GM12872 (cell line): ENCODE results near the gene FARP1.

Source experiments
- CTCF ChIP-seq: IDR thresholded peaks from 3 replicates; pipeline ENCODE4 v1.5.1; 2011; ENCODE audit warnings: low read depth, mild to moderate bottlenecking, low read length, moderate library complexity; ENCODE audit not compliant: insufficient read depth

FARP1 gene

GRCh38 chr13:98474292-98474691 lies 331.4 kb downstream of the FARP1 start:
- no peak for TF ChIP-seq CTCF

GRCh38 chr13:98474761-98475160 lies 331.9 kb downstream of the FARP1 start:
- TF ChIP-seq CTCF, result no peak

- TF ChIP-seq CTCF, result no peak
Observed at GRCh38 chr13:98475522-98475921, 332.6 kb downstream of the FARP1 start.

- TF ChIP-seq CTCF, result no peak
Observed at GRCh38 chr13:98476106-98476505, 333.2 kb downstream of the FARP1 start.

- TF ChIP-seq CTCF, result no peak
Observed at GRCh38 chr13:98476538-98476966, 333.7 kb downstream of the FARP1 start.

GRCh38 chr13:98478189-98479129 lies 335.6 kb downstream of the FARP1 start:
- TF ChIP-seq CTCF, result no peak

- TF ChIP-seq CTCF, result no peak
Observed at GRCh38 chr13:98479496-98480003, 336.7 kb downstream of the FARP1 start.
